IPS-18a (cell line): ENCODE measurements around the gene CCDC92.

ENCODE experiments used
- H3K27ac ChIP-seq: one replicate; pipeline ENCODE4 v1.5.1; 2013; ENCODE audit warnings: low read length
- H3K27me3 ChIP-seq: one replicate; pipeline ENCODE4 v1.6.1; 2013; ENCODE audit warnings: mild to moderate bottlenecking, low read length; ENCODE audit not compliant: control insufficient read depth, insufficient read depth
- H3K36me3 ChIP-seq: one replicate; pipeline ENCODE4 v1.6.1; 2013; ENCODE audit warnings: low read depth, low read length; ENCODE audit not compliant: control insufficient read depth
- H3K4me1 ChIP-seq: one replicate; pipeline ENCODE4 v1.6.1; 2013; ENCODE audit warnings: low read depth, low read length; ENCODE audit not compliant: control insufficient read depth
- H3K4me3 ChIP-seq: one replicate; pipeline ENCODE4 v1.5.1; 2013; ENCODE audit warnings: low read length
- H3K9ac ChIP-seq: one replicate; pipeline ENCODE4 v1.6.1; 2013; ENCODE audit warnings: mild to moderate bottlenecking, low read length, moderate library complexity
- H3K9me3 ChIP-seq: one replicate; pipeline ENCODE4 v1.6.1; 2013; ENCODE audit warnings: low read depth, low read length; ENCODE audit not compliant: control insufficient read depth

The CCDC92 gene

GRCh38 chr12:123965382-123965781 is 7.2 kb downstream of the CCDC92 start:
- no peaks in the 10 kb centered on the region for H3K36me3 ChIP-seq
- H3K9ac ChIP-seq: no peak overlapping the region
- no peaks in the 10 kb centered on the region for H3K9me3 ChIP-seq
- H3K27ac ChIP-seq: no peak overlapping the region
- peaks cover 100% of the 10 kb centered on the region for H3K27me3 ChIP-seq
- no peaks in the 10 kb centered on the region for H3K4me1 ChIP-seq
- H3K4me3 ChIP-seq: no peak overlapping the region

- H3K4me3 ChIP-seq: no peak overlapping the region
- no peaks in the 10 kb centered on the region for H3K4me1 ChIP-seq
- H3K27ac ChIP-seq: no peak overlapping the region
- no peak overlapping the region for H3K9ac ChIP-seq
- no peaks in the 10 kb centered on the region for H3K9me3 ChIP-seq
- peaks cover 98% of the 10 kb centered on the region for H3K27me3 ChIP-seq
- no peaks in the 10 kb centered on the region for H3K36me3 ChIP-seq
Observed at GRCh38 chr12:123963821-123964220, 8.8 kb downstream of the CCDC92 start.

- Histone ChIP-seq H3K9ac (no peak overlapping the region), H3K9me3 (no peaks in the 10 kb centered on the region), H3K27ac (no peak overlapping the region), H3K36me3 (no peaks in the 10 kb centered on the region), H3K4me3 (no peak overlapping the region), H3K27me3 (peaks cover 90% of the 10 kb centered on the region), H3K4me1 (no peaks in the 10 kb centered on the region)
Observed at GRCh38 chr12:123962513-123962912, 10.1 kb downstream of the CCDC92 start.

GRCh38 chr12:123961585-123962345 is 10.9 kb downstream of the CCDC92 start:
- Histone ChIP-seq H3K27ac (no peak overlapping the region), H3K4me3 (no peak overlapping the region), H3K27me3 (peaks cover 90% of the 10 kb centered on the region), H3K4me1 (no peaks in the 10 kb centered on the region), H3K36me3 (no peaks in the 10 kb centered on the region), H3K9me3 (no peaks in the 10 kb centered on the region), H3K9ac (no peak overlapping the region)

- peaks cover 86% of the 10 kb centered on the region for H3K27me3 ChIP-seq
Observed at GRCh38 chr12:123960856-123961255, 11.8 kb downstream of the CCDC92 start.

GRCh38 chr12:123960029-123960735 is 12.4 kb downstream of the CCDC92 start:
- H3K4me3 ChIP-seq: no peak overlapping the region
- no peaks in the 10 kb centered on the region for H3K4me1 ChIP-seq
- no peak overlapping the region for H3K27ac ChIP-seq
- H3K9me3 ChIP-seq: no peaks in the 10 kb centered on the region
- no peaks in the 10 kb centered on the region for H3K36me3 ChIP-seq
- H3K9ac ChIP-seq: no peak overlapping the region
- peaks cover 86% of the 10 kb centered on the region for H3K27me3 ChIP-seq

More at GRCh38 chr12:123960856-123961255, 11.8 kb downstream of the CCDC92 start:
- no peak overlapping the region for H3K4me3 ChIP-seq
- no peaks in the 10 kb centered on the region for H3K9me3 ChIP-seq
- H3K36me3 ChIP-seq: no peaks in the 10 kb centered on the region
- H3K9ac ChIP-seq: no peak overlapping the region
- no peak overlapping the region for H3K27ac ChIP-seq
- H3K4me1 ChIP-seq: no peaks in the 10 kb centered on the region

GRCh38 chr12:123958876-123959275 is 13.8 kb downstream of the CCDC92 start:
- H3K27me3 ChIP-seq: peaks cover 73% of the 10 kb centered on the region
- no peak overlapping the region for H3K4me3 ChIP-seq
- no peak overlapping the region for H3K9ac ChIP-seq
- no peaks in the 10 kb centered on the region for H3K9me3 ChIP-seq
- H3K27ac ChIP-seq: no peak overlapping the region
- no peaks in the 10 kb centered on the region for H3K4me1 ChIP-seq
- no peaks in the 10 kb centered on the region for H3K36me3 ChIP-seq

- H3K9ac ChIP-seq: no peak overlapping the region
- no peaks in the 10 kb centered on the region for H3K4me1 ChIP-seq
- H3K4me3 ChIP-seq: no peak overlapping the region
- H3K9me3 ChIP-seq: no peaks in the 10 kb centered on the region
- H3K36me3 ChIP-seq: no peaks in the 10 kb centered on the region
- peaks cover 69% of the 10 kb centered on the region for H3K27me3 ChIP-seq
- no peak overlapping the region for H3K27ac ChIP-seq
Observed at GRCh38 chr12:123958462-123958861, 14.2 kb downstream of the CCDC92 start.

- Histone ChIP-seq H3K27ac (no peak overlapping the region), H3K4me3 (no peak overlapping the region), H3K27me3 (peaks cover 56% of the 10 kb centered on the region), H3K9ac (no peak overlapping the region), H3K4me1 (no peaks in the 10 kb centered on the region), H3K36me3 (no peaks in the 10 kb centered on the region), H3K9me3 (no peaks in the 10 kb centered on the region)
Observed at GRCh38 chr12:123957196-123957595, 15.4 kb downstream of the CCDC92 start.

- no peaks in the 10 kb centered on the region for H3K36me3 ChIP-seq
- no peak overlapping the region for H3K4me3 ChIP-seq
- H3K27me3 ChIP-seq: peaks cover 47% of the 10 kb centered on the region
- H3K9ac ChIP-seq: no peak overlapping the region
- no peaks in the 10 kb centered on the region for H3K9me3 ChIP-seq
- no peaks in the 10 kb centered on the region for H3K4me1 ChIP-seq
- no peak overlapping the region for H3K27ac ChIP-seq
Observed at GRCh38 chr12:123956249-123956648, 16.4 kb downstream of the CCDC92 start.

- H3K27me3 ChIP-seq: peaks cover 32% of the 10 kb centered on the region
- H3K4me3 ChIP-seq: no peak overlapping the region
- no peaks in the 10 kb centered on the region for H3K9me3 ChIP-seq
- no peaks in the 10 kb centered on the region for H3K36me3 ChIP-seq
- no peak overlapping the region for H3K27ac ChIP-seq
- H3K4me1 ChIP-seq: no peaks in the 10 kb centered on the region
- no peak overlapping the region for H3K9ac ChIP-seq
Observed at GRCh38 chr12:123954647-123955350, 17.8 kb downstream of the CCDC92 start.
